ENCODE data around the gene TRIM47.

TRIM47 gene

DNA sequence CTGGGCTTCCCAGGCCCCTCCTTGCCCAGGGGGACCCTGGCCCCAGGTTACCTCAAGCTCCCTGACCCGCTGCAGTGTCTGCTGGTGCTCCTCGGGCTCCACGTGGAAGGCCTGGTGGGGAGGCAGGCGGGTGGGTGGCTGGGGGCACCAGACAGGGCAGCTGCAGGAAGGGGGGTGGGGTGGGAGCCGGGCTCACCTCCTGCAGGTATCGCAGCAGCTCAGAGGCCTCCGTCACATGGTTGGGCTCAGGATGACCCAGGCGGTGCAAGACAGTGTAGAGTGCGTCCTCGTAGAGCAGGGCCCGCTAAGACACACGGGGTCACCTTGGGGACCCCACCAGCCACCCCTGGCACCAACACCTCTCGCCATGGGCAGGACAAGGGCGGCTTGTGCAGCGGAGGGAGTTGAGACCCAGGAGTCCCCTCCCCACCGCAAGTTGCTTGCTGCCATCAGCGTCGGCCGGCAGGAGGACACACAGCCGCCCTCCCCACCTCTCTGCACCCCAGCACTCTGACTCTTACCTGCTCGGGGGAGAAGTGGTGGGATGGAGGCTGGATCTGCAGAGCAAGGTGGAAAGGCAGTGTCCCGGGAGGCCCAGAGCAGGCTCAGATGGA lies 35.3 kb downstream of the TRIM47 start:
- peaks cover 12% of the 10 kb centered on the region for H3K36me3 ChIP-seq
- no peaks in the 10 kb centered on the region for H3K27me3 ChIP-seq
- no peak overlapping the region for H3K4me3 ChIP-seq (ENCODE audit: low read depth, low read length)
- peaks cover 15% of the 10 kb centered on the region for H3K4me1 ChIP-seq
- no peak for DNase-seq
- no peaks in the 10 kb centered on the region for H3K9me3 ChIP-seq
- TF ChIP-seq CTCF (IDR thresholded peaks at IDR 0.05; ENCODE audit: low read depth, low read length) = no peak

DNA sequence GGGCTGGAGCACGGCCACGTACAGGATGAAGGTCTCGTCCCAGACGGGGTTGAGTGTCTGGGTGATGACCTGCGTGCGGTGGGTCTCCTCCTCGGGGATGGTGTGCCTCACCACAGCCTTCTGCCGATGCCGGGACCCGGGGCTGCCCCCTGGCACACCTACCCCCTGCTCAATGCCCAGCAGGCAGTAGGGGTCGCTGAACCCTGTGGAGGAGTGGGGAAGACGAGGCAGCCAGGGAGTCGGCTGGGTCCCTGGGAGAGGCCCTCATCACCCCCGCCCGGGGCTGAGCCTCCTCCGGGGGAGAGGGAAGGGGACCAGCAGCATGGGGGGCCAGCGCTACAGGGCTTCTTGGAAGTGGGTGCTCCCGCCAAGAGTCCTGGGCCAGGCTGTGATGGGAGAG lies 36.0 kb downstream of the TRIM47 start:
- Histone ChIP-seq H3K4me1 (peaks cover 15% of the 10 kb centered on the region), H3K4me3 (ENCODE audit: low read depth, low read length) (no peak overlapping the region), H3K36me3 (peaks cover 8% of the 10 kb centered on the region), H3K27me3 (no peaks in the 10 kb centered on the region), H3K9me3 (no peaks in the 10 kb centered on the region)
- DNase-seq = peak; percentile 12
- no peak for TF ChIP-seq CTCF (IDR thresholded peaks at IDR 0.05; ENCODE audit: low read depth, low read length)

DNA sequence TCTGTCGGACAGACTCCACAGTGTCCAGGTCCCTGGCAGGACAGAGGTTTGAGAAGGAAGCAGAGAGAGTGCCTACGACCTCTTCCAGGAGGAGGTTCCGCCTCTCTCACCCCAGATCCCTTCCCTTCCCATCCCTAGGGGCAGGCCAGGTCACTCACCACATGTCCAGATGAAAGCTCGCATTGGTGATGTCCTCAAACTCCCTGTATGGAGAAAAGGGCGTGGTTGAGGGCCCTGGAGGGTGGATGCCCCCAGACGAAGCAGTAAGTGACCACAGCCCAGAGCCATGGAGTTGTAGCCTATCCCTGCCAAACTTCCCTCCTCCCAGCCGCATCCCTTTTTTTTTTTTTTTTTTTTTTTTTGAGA lies 37.6 kb downstream of the TRIM47 start:
- DNase-seq = no peak
- no peak for TF ChIP-seq CTCF (IDR thresholded peaks at IDR 0.05; ENCODE audit: low read depth, low read length)
- peaks cover 14% of the 10 kb centered on the region for H3K4me1 ChIP-seq
- no peaks in the 10 kb centered on the region for H3K27me3 ChIP-seq
- no peaks in the 10 kb centered on the region for H3K9me3 ChIP-seq
- H3K4me3 ChIP-seq (ENCODE audit: low read depth, low read length) = no peak overlapping the region
- H3K36me3 ChIP-seq = no peaks in the 10 kb centered on the region

GRCh38 chr17:75839942-75840798 lies 38.2 kb downstream of the TRIM47 start:
- no peak for TF ChIP-seq CTCF (IDR thresholded peaks at IDR 0.05; ENCODE audit: low read depth, low read length)
- peaks cover 13% of the 10 kb centered on the region for H3K4me1 ChIP-seq
- no peaks in the 10 kb centered on the region for H3K27me3 ChIP-seq
- peak; percentile 10 for DNase-seq
- no peaks in the 10 kb centered on the region for H3K9me3 ChIP-seq
- H3K36me3 ChIP-seq = no peaks in the 10 kb centered on the region
- H3K4me3 ChIP-seq (ENCODE audit: low read depth, low read length) = no peak overlapping the region

- Histone ChIP-seq H3K36me3 (no peaks in the 10 kb centered on the region), H3K9me3 (no peaks in the 10 kb centered on the region), H3K4me3 (ENCODE audit: low read depth, low read length) (no peak overlapping the region), H3K27me3 (no peaks in the 10 kb centered on the region), H3K4me1 (peaks cover 12% of the 10 kb centered on the region)
- no peak for DNase-seq
- no peak for TF ChIP-seq CTCF (IDR thresholded peaks at IDR 0.05; ENCODE audit: low read depth, low read length)
These were observed 40.0 kb downstream of the TRIM47 start for GRCh38 chr17:75838410-75838809.

GRCh38 chr17:75837899-75838298 lies 40.5 kb downstream of the TRIM47 start:
- H3K36me3 ChIP-seq = no peaks in the 10 kb centered on the region
- H3K27me3 ChIP-seq = no peaks in the 10 kb centered on the region
- no peak for DNase-seq
- TF ChIP-seq CTCF (IDR thresholded peaks at IDR 0.05; ENCODE audit: low read depth, low read length) = no peak
- H3K4me1 ChIP-seq = peaks cover 12% of the 10 kb centered on the region
- H3K9me3 ChIP-seq = no peaks in the 10 kb centered on the region
- H3K4me3 ChIP-seq (ENCODE audit: low read depth, low read length) = no peak overlapping the region
